HK-2 (cell line): ENCODE measurements around the gene TMEM238L.

ENCODE experiments used
- DNase-seq: peaks from one replicate; pipeline ENCODE4 v3.0.0-alpha.2; 2018; ENCODE audit not compliant: unreplicated experiment

The TMEM238L gene

DNA sequence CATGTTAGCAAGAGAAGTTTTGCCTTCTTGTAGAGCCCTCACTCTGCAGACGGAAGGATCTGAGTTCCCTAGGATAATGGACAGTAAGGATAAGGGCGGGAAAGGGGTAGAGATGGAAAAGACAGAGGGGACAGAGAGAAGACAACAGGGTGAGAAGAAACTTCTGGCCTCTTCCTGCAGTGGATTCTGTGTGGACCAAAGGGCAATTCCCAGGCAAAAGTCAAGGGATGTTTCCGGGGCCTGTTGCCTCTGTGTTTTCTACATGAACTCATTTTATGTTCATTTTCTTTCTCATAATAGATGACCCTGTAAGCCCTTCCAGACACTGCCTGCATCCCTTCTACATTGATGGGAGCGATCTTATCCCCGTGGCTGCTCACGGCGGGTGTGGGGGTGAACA lies 647 bp upstream of the TMEM238L start:
- DNase-seq: no peak

DNA sequence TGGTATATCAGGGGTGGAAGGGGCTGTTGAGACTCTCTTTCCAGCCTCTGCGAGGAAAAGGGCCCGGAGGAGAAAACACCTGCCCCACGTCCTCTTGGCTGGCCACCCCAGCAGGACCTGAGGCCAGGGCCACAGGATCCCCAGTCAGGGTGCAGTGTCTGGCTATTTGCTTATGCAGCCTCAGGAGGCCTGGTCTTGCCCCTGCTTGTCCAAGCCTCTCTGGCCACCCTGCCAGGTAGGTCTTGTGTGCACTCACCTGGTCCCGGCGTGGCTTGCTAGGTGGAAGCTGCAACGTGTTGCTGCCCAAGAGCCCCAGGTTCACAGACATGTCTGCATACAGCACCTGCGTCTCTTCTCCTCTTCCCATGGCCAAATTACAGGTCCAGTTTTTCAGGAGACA lies 549 bp downstream of the TMEM238L start:
- no peak for DNase-seq

DNA sequence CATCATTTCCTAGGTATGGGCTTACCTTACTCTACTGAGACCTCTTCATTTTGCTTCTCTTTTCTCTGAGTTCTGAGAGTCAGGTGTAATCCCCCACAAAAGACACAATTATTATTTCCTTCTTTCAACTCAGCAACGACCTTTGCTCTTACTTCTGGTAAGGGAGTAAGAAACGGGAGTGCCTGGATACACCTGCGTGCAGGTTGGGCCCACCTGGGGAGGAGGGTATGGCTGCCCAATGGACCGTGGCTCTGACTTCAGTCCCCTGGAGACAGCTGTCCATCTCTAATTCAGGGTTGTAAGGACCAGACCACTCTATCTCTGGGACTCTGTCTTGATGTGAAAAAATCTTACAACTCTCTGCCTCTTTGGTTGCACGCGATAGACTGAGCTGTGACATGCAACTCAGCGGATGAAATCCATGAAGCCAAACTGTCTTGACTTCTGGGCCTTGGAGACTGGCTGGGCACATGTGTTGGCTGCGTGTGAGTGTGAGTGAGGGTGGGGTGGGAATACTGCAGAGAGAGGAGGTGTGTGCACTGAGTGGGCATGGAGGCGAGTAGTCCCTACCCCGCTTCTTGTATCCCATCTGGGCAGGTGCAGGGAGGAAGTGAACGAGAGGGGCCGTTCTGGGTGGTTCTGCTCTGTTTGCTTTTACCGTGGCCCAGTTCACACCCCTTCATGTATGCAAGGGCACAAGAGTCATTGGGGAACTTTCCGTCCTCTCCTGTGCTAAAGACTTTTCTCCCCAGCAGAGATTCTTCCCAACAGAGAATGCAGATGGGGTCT lies 1.2 kb downstream of the TMEM238L start:
- no peak for DNase-seq

DNA sequence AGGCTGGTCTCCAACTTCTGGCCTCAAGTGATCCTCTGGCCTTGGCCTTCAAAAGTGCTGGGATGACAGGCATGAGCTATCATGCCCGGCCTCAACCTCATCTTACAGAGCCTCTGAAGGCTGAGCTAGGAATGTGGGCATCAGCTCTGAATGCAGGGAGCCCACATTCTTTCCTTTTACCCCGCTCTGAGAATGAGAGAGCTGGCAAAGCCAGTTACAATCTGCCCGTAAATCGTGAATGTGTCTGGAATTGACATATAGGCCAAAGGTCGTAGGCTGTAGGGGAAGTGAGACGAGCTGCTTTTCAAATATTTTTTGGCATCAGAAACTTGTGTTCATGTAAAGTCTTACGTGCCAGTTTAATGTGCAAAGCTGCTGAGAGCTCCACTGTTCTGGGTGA lies 4.5 kb downstream of the TMEM238L start:
- no peak for DNase-seq

DNA sequence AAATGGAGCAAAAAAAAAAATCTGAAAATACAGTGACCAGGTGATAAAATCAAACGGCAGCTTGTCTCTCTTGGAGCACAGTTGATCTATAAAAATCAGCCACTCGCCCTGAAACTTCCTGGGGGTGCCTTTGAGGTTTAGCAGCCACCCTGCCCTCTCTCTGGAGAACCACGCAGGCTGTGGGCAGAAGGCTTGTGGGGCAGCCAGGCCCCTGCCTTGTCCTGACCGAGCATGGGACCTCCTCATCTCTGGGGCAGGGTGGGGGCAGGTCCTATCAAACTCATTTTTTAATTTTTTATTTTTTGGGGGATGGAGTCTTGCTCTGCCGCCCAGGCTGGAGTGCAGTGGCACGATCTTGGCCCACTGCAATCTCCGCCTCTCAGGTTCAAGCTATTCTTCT lies 5.0 kb downstream of the TMEM238L start:
- DNase-seq: no peak

DNA sequence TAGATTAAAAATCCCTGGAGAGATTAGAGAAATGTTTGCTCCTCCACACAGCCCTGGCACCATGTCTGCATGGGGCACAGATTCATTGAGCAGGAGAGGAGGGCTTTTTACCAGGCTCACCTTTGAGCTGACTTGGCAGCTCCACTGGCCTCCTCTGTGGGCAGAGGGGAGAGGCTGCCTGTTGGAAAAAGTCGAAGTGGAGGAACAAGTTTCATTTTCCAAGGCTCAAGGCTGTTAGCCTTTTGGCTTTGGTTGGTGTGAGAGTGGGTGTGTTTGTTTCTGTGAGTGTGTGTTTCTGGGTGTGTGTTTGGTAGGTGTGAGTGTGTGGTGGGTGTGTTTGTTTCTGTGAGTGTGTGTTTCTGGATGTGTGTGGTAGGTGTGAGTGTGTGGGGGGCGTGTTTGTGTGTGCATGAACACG lies 5.6 kb downstream of the TMEM238L start:
- DNase-seq: no peak

DNA sequence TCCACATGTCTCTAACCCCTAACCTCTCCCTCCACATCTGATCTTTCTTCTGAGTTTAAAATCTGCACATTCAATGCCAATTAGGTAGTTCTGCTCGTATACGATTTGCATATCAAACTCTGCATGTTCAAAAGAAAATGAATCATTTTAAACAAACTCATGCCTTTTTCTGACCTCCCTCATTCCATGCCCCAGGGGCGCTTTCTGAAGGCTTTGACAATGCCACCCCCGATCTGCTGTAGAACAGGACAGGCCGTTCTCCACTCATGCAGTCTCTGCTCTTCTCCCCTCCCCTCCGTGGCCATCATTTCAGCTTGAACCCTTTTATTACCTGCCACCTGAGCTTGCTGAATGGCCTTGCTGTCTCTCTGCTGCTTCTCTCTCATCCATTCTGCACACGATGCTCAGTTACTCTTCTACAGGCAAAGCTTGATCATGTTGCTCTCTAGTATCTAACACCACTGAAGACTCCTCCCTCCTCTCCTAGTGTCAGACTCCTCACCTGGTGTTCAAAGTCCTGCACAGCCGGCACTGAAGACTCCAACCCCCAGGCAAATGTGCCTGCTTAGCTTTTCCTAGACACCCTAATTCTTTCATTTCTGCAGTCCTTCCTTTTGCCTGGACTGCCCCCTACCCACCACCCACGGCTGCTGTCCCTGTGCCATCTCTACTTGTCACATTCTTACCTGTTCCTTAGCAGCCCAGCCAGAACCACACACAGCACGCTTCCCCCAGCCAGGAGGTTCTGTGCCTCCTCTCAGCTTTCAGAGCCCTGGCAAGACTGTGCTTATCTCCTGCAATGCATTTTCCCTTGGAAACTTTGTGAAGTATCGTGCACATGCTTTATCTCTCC lies 6.2 kb downstream of the TMEM238L start:
- DNase-seq: no peak

DNA sequence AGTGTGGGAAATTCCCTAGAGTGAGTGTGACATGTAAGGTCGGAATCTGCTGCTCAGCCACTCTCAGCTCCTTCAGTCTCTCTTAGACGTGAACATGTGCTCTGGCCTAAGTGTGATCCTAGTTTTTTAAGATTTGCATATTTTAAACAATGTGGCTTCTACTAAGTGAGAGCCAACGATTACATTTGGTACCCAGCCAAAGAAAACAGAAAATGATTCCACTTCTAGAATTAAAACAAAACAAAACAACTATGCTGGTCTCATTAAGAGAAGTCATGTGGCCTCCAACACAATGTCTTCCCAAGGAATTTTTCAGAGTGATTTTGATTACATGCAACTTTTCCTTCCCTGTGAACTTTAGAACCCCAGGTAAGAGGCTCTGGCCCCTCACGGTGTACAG lies 10.1 kb downstream of the TMEM238L start:
- no peak for DNase-seq

DNA sequence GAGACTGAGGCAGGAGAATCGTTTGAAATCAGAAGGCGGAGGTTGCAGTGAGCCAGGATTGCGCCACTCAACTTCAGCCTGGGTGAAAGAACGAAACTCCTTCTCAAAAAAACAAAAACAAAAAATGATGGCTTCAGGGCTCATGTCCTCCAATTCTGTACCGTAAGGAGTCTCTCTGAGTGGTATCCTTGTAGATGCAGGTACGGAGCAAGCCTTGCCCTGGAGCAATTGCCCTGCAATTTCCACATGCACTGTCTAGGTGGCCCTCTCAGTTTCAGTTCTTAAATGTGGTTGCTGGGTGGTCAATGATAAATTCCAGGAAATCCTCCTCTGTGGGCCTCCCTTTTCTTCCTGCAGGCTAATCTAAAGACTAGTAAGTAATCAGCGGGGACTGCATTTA lies 10.6 kb downstream of the TMEM238L start:
- DNase-seq: no peak

DNA sequence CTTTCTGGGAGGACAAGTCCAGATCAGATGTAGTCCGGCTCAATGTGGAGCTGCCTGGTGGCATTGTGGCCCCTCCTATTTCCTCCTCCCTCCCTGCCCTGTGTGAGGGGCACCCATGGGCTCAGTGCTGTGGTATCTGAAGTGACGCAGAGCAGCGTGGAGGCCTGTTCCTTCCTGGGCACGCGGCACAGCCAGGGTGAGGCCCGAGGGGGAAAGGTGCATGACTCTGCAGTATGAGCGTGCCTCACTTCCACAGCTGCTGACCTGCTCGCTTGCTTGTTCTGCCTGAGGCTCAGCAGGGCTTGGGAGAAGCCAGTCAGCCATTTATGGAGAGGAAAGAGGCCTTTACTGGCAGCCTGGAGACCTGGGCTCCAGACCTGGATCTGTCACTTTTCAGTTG lies 11.7 kb downstream of the TMEM238L start:
- no peak for DNase-seq

DNA sequence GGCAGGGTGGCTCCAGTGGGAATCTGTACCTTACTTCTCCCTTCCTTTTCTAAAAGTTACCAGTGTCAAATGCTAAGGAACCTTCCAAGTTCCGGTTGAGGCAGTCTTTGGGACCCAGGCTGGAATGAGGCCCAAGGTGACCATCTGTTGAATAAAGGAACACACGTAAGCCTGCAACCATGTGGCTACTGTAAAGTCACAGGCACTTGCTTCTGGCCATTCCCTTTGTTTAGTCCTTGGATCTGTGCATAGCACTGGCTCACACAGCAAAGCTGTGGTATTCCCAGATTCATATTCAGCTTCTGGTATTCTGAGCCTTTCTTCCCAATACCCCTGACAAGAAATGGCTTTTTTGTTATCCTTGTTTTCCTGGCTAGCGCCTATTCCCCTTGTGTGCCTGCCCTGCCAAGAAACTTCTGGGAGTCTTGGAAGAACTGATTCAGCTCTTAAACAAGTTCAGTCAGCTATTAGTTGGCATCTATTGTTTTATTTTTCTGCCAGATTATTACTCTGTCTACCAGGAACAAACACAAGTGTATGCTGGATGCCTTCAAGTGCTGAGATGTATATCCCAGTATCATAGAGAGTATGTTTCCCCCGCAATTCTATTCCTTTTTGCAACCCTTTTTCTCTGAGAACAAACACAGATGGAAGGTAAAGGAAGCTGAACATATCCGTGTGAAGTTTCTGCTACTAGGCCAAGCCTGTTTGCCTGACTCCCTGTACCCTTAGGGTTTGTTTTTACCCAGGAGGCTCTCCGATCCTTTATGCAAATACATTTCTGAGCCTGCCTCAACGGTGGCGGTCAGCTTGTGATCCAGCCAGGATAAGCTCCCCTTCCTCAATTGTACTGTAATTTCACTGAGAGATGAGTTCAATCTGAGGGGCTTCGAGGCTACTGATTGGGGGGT lies 13.2 kb downstream of the TMEM238L start:
- no peak for DNase-seq

DNA sequence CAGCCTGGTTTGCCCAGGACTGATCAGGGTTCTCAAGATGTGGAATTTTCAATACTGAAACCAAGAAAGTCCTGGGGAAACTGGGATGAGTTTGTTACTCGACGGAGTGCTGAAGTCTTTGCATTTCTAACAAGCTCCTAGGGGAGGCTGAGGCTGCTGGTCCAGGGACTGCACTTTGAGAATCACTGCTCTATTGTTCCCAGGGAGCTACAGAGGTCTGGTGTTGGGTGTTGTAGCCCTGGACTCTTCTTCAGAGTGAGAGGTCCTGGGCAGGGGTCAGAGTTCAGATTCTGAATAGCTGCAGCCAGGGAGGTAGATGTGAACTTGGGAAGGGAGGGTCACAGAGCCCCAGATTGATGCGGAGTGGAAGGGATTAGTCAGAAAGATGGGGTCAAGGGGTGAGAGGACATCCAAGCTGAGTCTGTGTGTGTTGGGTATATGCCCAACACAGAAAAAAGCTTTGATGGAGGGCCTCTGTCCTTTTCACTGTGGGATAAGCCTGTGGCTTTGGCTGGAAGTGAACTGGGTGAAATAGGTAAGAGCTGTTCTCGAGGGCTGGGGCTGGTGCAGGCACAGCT lies 14.1 kb downstream of the TMEM238L start:
- DNase-seq: no peak

DNA sequence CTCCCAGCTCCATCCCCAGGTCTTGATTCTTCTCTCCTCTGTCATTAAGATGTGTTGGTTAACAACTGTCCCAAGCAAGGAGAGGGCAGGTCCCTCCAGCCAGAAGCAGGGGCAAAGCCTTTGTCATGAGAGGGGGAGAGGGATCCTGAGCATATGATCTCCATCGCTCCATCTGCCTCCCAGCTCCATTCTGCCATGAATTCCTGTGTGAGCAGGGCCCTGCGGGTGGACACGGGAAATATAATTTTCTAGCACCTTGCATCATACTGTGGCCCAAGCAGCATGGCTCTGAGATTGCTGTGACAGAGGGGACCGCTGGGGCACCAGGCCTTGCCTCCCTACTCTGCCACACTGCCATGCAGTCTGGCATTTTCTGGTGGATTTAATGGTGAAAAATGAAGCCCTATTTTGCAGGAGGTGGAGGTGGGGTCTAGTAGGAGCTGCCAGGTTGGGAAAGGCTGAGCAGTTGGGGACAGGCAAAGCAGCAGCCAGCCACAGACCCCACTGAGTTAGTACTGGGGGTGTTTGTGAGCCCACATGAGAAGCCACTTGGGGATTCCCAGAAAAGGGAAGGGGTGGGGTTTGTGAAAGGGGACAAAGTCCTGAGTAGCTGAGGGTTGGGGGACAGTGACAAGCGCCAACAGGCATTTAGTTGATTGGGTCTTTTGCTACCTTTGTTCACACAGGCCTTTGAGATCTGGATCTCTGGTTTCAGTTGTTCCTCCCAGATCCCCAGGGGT lies 16.4 kb downstream of the TMEM238L start:
- no peak for DNase-seq

DNA sequence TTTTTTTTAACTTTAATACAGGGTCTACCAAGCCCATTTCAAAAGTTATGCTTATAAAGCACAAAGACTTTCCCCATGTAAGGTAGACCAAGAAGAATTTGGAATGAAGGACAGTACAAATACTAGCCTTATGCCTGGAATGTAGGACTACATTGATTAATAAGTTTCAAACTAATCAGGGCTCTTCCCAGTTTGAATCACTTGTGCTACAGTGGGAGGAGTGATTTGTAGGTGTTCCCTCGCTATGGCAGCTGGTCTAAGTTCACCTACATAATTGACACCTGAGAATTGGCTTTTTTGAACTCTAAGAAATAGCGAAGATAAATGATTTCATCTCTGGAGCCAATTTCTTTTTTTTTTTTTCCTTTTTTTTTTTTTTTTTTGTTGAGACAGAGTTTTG lies 18.6 kb downstream of the TMEM238L start:
- DNase-seq: no peak

DNA sequence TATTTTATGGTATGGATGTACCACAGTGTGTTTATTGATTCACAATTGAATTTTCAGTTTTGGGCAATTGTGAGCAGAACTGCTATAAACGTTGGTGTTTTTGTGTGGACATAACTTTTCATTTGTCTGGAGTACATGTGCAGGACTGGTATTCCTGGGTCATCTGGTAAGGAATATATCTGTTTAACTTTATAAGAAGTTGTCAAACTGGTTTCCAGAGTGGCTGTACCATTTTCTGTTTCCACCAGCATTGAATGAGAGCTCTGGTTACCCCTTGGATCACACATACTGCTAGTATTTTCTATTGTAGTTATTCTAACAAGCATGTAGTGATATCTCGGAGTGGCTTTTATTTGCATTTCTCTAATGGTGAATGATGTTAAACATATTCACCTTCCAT lies 24.3 kb downstream of the TMEM238L start:
- no peak for DNase-seq

DNA sequence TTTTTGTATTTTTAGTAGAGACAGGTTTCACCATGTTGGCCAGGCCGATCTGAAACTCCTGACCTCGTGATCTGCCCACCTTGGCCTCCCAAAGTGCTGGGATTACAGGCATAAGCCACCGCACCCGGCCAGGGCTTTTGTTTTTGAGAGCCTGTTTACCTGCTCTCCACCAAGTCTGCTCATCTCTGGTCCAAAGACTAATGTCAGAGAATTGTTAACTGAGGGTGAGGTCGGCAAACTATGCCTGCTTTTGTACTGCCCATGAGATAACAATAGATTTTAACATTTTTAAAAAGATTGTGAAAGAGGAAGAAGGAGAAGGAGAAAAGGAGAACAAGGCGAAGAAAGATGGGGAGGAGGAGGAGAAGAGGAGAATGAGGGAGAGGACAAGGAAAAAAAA lies 26.0 kb downstream of the TMEM238L start:
- DNase-seq: no peak

DNA sequence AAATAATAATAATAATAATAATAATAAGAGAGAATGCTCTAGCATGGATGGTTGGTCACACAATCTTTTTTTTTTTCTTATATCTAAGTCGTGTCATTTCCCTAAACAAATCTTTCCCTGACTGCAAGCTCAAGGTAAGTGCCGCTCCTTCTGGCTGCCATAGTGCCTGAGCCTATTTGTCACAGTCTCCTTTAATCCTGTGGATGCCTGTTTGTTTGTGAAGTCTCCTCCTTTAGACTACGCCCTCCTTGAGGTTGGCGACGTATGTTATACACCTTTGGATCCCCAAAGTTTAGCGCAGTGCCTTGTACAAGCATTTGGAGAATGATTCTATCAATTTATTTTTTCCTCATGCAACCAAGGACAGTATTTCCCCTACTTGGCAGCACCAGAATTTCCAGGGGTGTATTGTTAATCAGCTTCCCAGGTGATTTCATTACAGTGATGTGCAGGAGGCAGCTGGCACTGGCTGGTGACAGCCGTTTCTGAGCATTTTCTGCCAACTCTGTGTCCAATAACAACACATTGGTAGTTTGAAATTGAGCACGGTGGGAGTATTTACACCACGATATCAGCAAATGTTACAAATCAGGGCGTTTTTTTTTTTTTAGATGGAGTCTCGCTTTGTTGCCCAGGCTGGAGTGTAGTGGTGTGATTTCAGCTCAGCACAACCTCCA lies 26.6 kb downstream of the TMEM238L start:
- no peak for DNase-seq

DNA sequence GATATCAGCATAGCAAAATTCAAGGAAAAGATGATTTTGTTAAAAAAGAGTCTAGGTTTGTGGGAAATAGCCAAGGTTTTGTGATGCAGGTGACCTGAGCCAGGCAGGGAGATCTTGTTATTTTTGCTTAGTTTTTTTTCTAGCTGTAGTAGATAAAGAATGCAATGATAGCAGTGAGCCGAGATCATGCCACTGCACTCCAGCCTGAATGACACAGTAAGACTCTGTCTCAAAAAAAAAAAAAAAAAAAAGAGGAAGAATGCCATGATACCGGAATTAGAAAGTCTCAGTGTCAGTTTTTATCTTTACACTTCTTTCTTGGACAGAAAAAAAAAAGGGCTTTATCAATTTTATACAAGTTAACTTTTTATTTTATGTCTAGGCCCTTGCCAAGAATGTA lies 27.5 kb downstream of the TMEM238L start:
- no peak for DNase-seq

DNA sequence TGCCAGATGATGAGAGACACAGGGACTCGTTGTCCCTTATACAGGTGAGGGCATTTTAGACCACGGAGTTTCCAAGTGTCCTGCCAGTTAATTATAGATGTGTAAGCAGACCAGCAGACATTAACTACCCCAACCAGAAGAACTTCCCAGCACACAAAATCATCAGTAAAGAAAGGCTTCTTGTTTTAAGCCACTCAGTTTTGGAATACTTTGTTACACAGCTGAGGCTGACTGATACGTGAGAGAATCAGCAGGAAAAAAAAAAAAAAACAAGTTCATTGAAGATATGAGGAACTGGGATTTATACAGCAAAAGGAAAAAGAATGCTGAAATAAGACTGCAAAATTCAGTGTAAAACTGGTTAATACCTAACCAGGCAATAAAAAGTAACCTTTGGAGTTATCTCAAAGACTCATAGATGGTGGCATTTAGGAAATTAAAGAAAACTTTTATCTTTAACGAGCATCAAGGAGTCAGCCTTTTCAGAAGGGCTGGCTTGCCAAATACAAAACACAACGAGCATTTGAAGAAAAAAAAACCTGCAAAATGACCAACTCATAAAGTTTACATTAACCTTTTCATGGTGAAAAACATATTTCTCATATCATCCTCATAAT lies 28.1 kb downstream of the TMEM238L start:
- DNase-seq: no peak

DNA sequence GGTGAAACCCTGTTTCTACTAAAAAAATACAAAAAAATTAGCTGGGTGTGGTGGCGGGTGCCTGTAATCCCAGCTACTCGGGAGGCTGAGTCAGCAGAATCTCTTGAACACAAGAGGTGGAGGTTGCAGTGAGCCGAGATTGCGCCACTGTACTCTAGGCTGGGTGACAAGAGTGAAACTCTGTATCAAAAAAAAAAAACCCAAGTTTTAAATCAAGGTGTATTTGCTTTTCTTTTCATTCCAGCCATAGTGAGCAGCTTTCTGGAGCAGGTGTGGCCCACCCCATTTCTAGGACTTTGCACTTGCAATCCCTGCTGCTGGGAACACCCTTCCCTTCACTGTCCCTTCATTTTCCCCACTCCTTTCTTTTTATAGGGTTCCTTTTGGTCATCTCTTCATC lies 28.8 kb downstream of the TMEM238L start:
- no peak for DNase-seq
